ENCODE measurements around the gene TNFRSF4. TPM values are rescaled to one million over a fixed set of nuclear protein-coding genes. Genes with fewer than 3 reads are reported as not detected.

The TNFRSF4 gene
- total RNA-seq, 1 donor from 2014 or later, result not detected

DNA sequence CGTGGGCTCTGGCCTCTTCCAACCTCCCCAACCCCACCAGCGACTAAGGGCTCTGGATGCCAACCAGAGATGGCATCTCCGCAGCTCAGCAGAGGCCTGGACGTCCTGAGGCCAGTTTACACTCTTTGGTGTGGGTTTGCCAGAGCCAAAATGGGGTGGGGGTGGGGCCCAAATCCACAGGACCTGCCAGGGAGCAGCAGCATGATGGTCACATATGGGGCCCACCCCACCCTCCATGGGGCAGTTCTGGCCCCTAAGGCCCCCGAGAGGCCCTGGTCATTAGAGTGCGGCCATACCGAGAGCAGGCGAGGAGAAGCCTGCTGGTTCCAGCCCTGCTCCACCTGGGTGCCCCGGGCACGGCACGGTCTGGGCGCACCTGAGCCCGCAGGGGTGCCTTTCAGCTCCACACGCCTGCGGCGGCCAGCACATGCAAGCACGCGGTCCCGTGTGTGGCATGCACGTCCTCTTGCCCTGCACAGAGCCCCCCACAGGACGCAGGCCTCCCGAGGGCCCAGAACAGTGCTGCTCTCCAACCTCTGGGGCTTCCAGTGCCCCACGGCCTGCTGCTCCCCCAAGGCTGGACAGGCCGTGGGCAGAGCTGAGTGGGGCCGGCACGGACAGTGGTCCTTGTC lies 27.8 kb upstream of the TNFRSF4 start:
- Histone ChIP-seq H3K4me1 (peaks cover 34% of the 10 kb centered on the region), H3K36me3 (no peaks in the 10 kb centered on the region), H3K27me3 (peaks cover 7% of the 10 kb centered on the region), H3K4me3 (no peak overlapping the region), H3K9me3 (no peaks in the 10 kb centered on the region), H3K27ac (no peak overlapping the region)
- intact Hi-C loops (cut with DNase I), result no loop called here
- DNase-seq (ENCODE audit: extremely low spot score in 2 of 2), result no peak
- TF ChIP-seq POLR2AphosphoS5 (IDR thresholded peaks at IDR 0.05; ENCODE audit: insufficient read depth in 1 of 2, low read depth in 1 of 2), result no peak

GRCh38 chr1:1240822-1241587 lies 27.1 kb upstream of the TNFRSF4 start:
- DNase-seq (ENCODE audit: extremely low spot score in 2 of 2), result no peak
- Histone ChIP-seq H3K4me3 (no peak overlapping the region), H3K36me3 (no peaks in the 10 kb centered on the region), H3K4me1 (peaks cover 30% of the 10 kb centered on the region), H3K27me3 (peaks cover 7% of the 10 kb centered on the region), H3K27ac (no peak overlapping the region), H3K9me3 (no peaks in the 10 kb centered on the region)
- intact Hi-C loops (cut with DNase I), result no loop called here
- TF ChIP-seq POLR2AphosphoS5 (IDR thresholded peaks at IDR 0.05; ENCODE audit: insufficient read depth in 1 of 2, low read depth in 1 of 2), result no peak
- no peak for TF ChIP-seq CTCF (IDR thresholded peaks at IDR 0.05)
- TF ChIP-seq POLR2A (IDR thresholded peaks at IDR 0.05), result no peak

GRCh38 chr1:1240348-1240732 lies 26.4 kb upstream of the TNFRSF4 start:
- Histone ChIP-seq H3K27ac (no peak overlapping the region), H3K4me1 (peaks cover 29% of the 10 kb centered on the region), H3K4me3 (no peak overlapping the region), H3K36me3 (no peaks in the 10 kb centered on the region), H3K9me3 (no peaks in the 10 kb centered on the region), H3K27me3 (peaks cover 7% of the 10 kb centered on the region)
- intact Hi-C loops (cut with DNase I), result no loop called here
- no peak for TF ChIP-seq CTCF (IDR thresholded peaks at IDR 0.05)
- TF ChIP-seq POLR2AphosphoS5 (IDR thresholded peaks at IDR 0.05; ENCODE audit: insufficient read depth in 1 of 2, low read depth in 1 of 2), result no peak
- no peak for TF ChIP-seq POLR2A (IDR thresholded peaks at IDR 0.05)
- no peak for DNase-seq (ENCODE audit: extremely low spot score in 2 of 2)

DNA sequence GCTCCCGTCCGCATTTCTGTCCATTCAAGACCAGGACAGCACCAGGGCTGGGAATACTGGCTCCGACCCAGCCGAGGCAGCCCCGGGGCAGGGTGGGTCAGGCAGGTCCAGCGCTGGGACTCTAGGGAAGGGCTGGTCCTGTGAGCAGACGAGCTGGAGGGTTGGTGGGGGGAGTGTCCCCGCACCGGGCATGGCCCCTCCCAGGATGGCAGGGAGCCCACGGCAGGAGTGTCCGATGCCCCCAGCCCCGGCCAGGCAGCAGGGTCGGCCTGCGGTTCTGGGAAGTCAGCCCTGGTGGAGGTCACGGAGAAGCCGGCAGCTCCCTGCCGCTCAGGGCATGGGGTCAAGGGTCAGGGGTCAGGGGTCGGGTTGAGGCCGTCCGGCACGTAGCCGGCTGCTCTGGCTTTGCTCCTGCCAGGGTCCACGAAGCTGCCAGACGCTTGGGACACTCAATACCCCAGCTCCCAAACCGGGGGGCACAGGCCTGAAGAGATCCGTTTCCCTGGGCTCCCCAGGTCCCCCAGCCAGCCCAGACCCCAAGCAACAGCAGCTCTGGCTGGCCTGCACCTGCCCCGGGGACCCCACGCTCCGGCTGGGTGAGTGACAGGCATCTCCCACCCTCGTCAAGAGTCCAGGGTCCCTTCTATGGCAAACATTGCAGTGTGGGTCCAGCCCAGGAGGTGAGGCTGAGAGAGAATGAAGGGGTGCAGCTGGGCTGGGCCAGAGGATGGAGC lies 25.8 kb upstream of the TNFRSF4 start:
- intact Hi-C loops (cut with DNase I), result loop anchor here (10.0 kb wide), 1 partner anchor 115 kb away; no protein-coding TSS in a partner anchor
- no peak overlapping the region for H3K4me3 ChIP-seq

More for the DNA sequence above, 25.8 kb upstream of the TNFRSF4 start:
- DNase-seq (ENCODE audit: extremely low spot score in 2 of 2), result no peak
- peaks cover 7% of the 10 kb centered on the region for H3K27me3 ChIP-seq
- H3K9me3 ChIP-seq, result no peaks in the 10 kb centered on the region
- no peak overlapping the region for H3K27ac ChIP-seq
- peaks cover 29% of the 10 kb centered on the region for H3K4me1 ChIP-seq
- TF ChIP-seq POLR2A (IDR thresholded peaks at IDR 0.05) (no peak), CTCF (IDR thresholded peaks at IDR 0.05) (no peak), POLR2AphosphoS5 (IDR thresholded peaks at IDR 0.05; ENCODE audit: insufficient read depth in 1 of 2, low read depth in 1 of 2) (no peak)
- no peaks in the 10 kb centered on the region for H3K36me3 ChIP-seq
